H9 (cell line): ENCODE measurements around the gene FAM161A. TPM values are rescaled to one million over a fixed set of nuclear protein-coding genes. Genes with fewer than 3 reads are reported as not detected.

ENCODE experiments used
- DNase-seq: peaks from one replicate; pipeline ENCODE4 v3.0.0-alpha.2; 2017
- H2AFZ ChIP-seq: one replicate; pipeline ENCODE4 v1.6.1; 2013; ENCODE audit warnings: mild to moderate bottlenecking, low read length, control low read depth, moderate library complexity
- H2AK5ac ChIP-seq: 2 replicates; pipeline ENCODE4 v1.6.1; 2013; ENCODE audit warnings: low read length, control low read depth, mixed read lengths; ENCODE audit not compliant: insufficient read length
- H2BK120ac ChIP-seq: one replicate; pipeline ENCODE4 v1.6.1; 2013; ENCODE audit warnings: low read depth, mild to moderate bottlenecking, low read length, control low read depth, inconsistent platforms; ENCODE audit not compliant: poor library complexity, severe bottlenecking
- H2BK12ac ChIP-seq: 2 replicates; pipeline ENCODE4 v1.6.1; 2013; ENCODE audit warnings: low read length, control low read depth, mixed read lengths, low read depth; ENCODE audit not compliant: insufficient read length
- H2BK15ac ChIP-seq: 2 replicates; pipeline ENCODE4 v1.6.1; 2013; ENCODE audit warnings: low read depth, low read length, control low read depth
- H2BK20ac ChIP-seq: one replicate; pipeline ENCODE4 v1.6.1; 2013; ENCODE audit warnings: low read depth, mild to moderate bottlenecking, low read length, control low read depth, inconsistent platforms; ENCODE audit not compliant: poor library complexity, severe bottlenecking
- H2BK5ac ChIP-seq: 2 replicates; pipeline ENCODE4 v1.6.1; 2013; ENCODE audit warnings: low read length, control low read depth, mixed read lengths; ENCODE audit not compliant: insufficient read length
- H3K14ac ChIP-seq: 2 replicates; pipeline ENCODE4 v1.6.1; 2013; ENCODE audit warnings: low read length, control low read depth; ENCODE audit not compliant: insufficient read depth
- H3K18ac ChIP-seq: 2 replicates; pipeline ENCODE4 v1.6.1; 2013; ENCODE audit warnings: low read depth, mild to moderate bottlenecking, mixed read lengths, low read length, control low read depth; ENCODE audit not compliant: insufficient read length
- H3K23ac ChIP-seq: 2 replicates; pipeline ENCODE4 v1.6.1; 2013; ENCODE audit warnings: low read length, control low read depth, mixed read lengths, low read depth; ENCODE audit not compliant: insufficient read length
- H3K23me2 ChIP-seq: 2 replicates; pipeline ENCODE4 v1.6.1; 2013; ENCODE audit warnings: low read depth, mild to moderate bottlenecking, mixed read lengths, low read length, control low read depth; ENCODE audit not compliant: insufficient read length, poor library complexity, severe bottlenecking
- H3K27ac ChIP-seq: 2 replicates; pipeline ENCODE4 v1.5.1; 2013; ENCODE audit warnings: low read length, control low read depth, mixed read lengths, low read depth; ENCODE audit not compliant: insufficient read length
- H3K27me3 ChIP-seq: 2 replicates; pipeline ENCODE4 v1.6.1; 2013; ENCODE audit warnings: low read length, control low read depth, inconsistent platforms; ENCODE audit not compliant: insufficient read depth
- H3K4ac ChIP-seq: 2 replicates; pipeline ENCODE4 v1.6.1; 2013; ENCODE audit warnings: low read depth, mild to moderate bottlenecking, control low read depth, inconsistent platforms, low read length, moderate library complexity
- H3K4me1 ChIP-seq: 2 replicates; pipeline ENCODE4 v1.6.1; 2013; ENCODE audit warnings: low read length, control low read depth, inconsistent platforms; ENCODE audit not compliant: insufficient read depth
- H3K4me2 ChIP-seq: 2 replicates; pipeline ENCODE4 v1.6.1; 2013; ENCODE audit warnings: low read length, control low read depth, mixed read lengths; ENCODE audit not compliant: insufficient read length, insufficient read depth
- H3K56ac ChIP-seq: 2 replicates; pipeline ENCODE4 v1.6.1; 2013; ENCODE audit warnings: low read depth, mild to moderate bottlenecking, mixed read lengths, low read length, control low read depth; ENCODE audit not compliant: insufficient read length
- H3K79me1 ChIP-seq: 2 replicates; pipeline ENCODE4 v1.6.1; 2013; ENCODE audit warnings: low read depth, mild to moderate bottlenecking, moderate library complexity, low read length, control low read depth, inconsistent platforms; ENCODE audit not compliant: insufficient read depth, poor library complexity, severe bottlenecking
- H3K79me2 ChIP-seq: 2 replicates; pipeline ENCODE4 v1.6.1; 2013; ENCODE audit warnings: low read length, control low read depth, inconsistent platforms; ENCODE audit not compliant: insufficient read depth
- H3K9ac ChIP-seq: 2 replicates; pipeline ENCODE4 v1.6.1; 2013; ENCODE audit warnings: low read length, control low read depth, mixed read lengths; ENCODE audit not compliant: insufficient read length; ENCODE audit errors: extremely low read depth
- H3K9me3 ChIP-seq: one replicate; pipeline ENCODE4 v1.6.1; 2013; ENCODE audit warnings: low read depth, low read length, inconsistent platforms; ENCODE audit not compliant: control insufficient read depth
- H3T11ph ChIP-seq: one replicate; pipeline ENCODE4 v1.6.1; 2013; ENCODE audit warnings: mild to moderate bottlenecking, low read length, control low read depth, inconsistent platforms
- H4K20me1 ChIP-seq: one replicate; pipeline ENCODE4 v1.6.1; 2013; ENCODE audit not compliant: control insufficient read depth, insufficient read length, insufficient read depth
- H4K5ac ChIP-seq: 2 replicates; pipeline ENCODE4 v1.6.1; 2013; ENCODE audit warnings: low read depth, mild to moderate bottlenecking, mixed read lengths, low read length, control low read depth; ENCODE audit not compliant: insufficient read length
- H4K8ac ChIP-seq: replicated peaks from 2 replicates; pipeline ENCODE4 v1.6.1; 2013; ENCODE audit warnings: low read length, control low read depth, mixed read lengths, low read depth; ENCODE audit not compliant: insufficient read length
- H4K91ac ChIP-seq: 2 replicates; pipeline ENCODE4 v1.6.1; 2013; ENCODE audit warnings: low read depth, mild to moderate bottlenecking, moderate library complexity, mixed read lengths, low read length, control low read depth; ENCODE audit not compliant: insufficient read length
- H3K27ac Mint-ChIP-seq, 3 experiments: 2 replicates in 2 of 3; 3 replicates in 1 of 3; pipeline ENCODE4 v1.8.0; 2020 to 2021; ENCODE audit warnings: mixed read lengths in 3 of 3, mild to moderate bottlenecking in 1 of 3, moderate library complexity in 1 of 3
- H3K27me3 Mint-ChIP-seq: 2 replicates; pipeline ENCODE4 v1.8.0; 2021; ENCODE audit warnings: low read depth, mild to moderate bottlenecking, moderate library complexity, mixed read lengths
- H3K36me3 Mint-ChIP-seq, 3 experiments: 2 replicates in 2 of 3; 3 replicates in 1 of 3; pipeline ENCODE4 v1.8.0; 2020 to 2021; ENCODE audit warnings: low read depth in 3 of 3, mixed read lengths in 3 of 3; ENCODE audit not compliant: insufficient read depth in 1 of 3
- H3K4me1 Mint-ChIP-seq, 2 experiments: 2 replicates each; pipeline ENCODE4 v1.8.0; 2020; ENCODE audit warnings: mixed read lengths in 2 of 2
- H3K4me3 Mint-ChIP-seq, 2 experiments: 2 replicates in 1 of 2; 3 replicates in 1 of 2; pipeline ENCODE4 v1.8.0; 2020 to 2021; ENCODE audit warnings: mild to moderate bottlenecking in 2 of 2, mixed read lengths in 2 of 2, moderate library complexity in 1 of 2
- H3K9me3 Mint-ChIP-seq, 2 experiments: 2 replicates in 1 of 2; 3 replicates in 1 of 2; pipeline ENCODE4 v1.8.0; 2020; ENCODE audit warnings: mild to moderate bottlenecking in 2 of 2, mixed read lengths in 2 of 2, moderate library complexity in 1 of 2
- CTCF ChIP-seq: fragments of 200-600 bp; sonication (generic); conservative IDR thresholded peaks from 3 replicates; pipeline ENCODE4 v1.8.0; 2021; ENCODE audit warnings: antibody characterized with exemption, mild to moderate bottlenecking
- WGBS: extraction: QIAGEN DNeasy Blood & Tissue Kit; methylation state at CpG from one replicate; pipeline ENCODE4 v1.1.7; 2013; ENCODE audit warnings: missing lambda C conversion rate, low lambda C conversion rate, mixed read lengths; ENCODE audit not compliant: insufficient read length; ENCODE audit errors: extremely low coverage; 5-methylcytosine and 5-hydroxymethylcytosine counted together
- total RNA-seq: library from RNA; stranded (reverse); gene quantifications from 2 replicates; pipeline ENCODE4 v1.2.1, GENCODE V29; 2021

FAM161A gene
- total RNA-seq, 1 experiment from 2014 or later, result 15.8 TPM

DNA sequence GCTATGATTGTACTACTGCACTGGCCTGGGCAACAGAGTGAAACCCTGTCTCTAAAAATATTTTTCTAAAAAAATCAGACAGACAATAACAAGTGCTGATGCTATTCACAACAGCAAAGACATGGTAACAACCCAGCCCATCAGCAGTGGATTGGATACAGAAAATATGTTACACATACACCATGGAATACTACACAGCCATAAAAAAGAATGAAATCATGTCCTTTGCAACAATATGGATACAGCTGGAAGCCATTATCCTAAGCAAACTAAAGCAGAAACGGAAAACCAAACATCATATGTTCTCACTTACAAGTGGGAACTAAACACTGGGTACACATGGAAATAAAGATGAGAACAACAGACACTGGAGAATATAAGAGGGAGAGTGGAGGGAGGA is 19.9 kb downstream of the FAM161A start:
- no peaks in the 10 kb centered on the region for H3K79me1 ChIP-seq
- Mint-ChIP-seq H3K36me3 (peaks cover 6 to 40% (median 38%) of the 10 kb centered on the region in 3 experiments; a peak in 6 of 7 replicates), H3K27me3 (no peaks in the 10 kb centered on the region), H3K27ac (no peak overlapping the region), H3K9me3 (peaks cover 0 to 4% of the 10 kb centered on the region in 2 experiments; a peak in 1 of 5 replicates), H3K4me1 (peaks cover 2% of the 10 kb centered on the region in 2 experiments; a peak in 1 of 4 replicates), H3K4me3 (no peak overlapping the region)
- no peak overlapping the region for H2BK12ac ChIP-seq
- no peak overlapping the region for H3K18ac ChIP-seq
- WGBS, result no CpG with 5 or more reads among the region's 1 CpG
- H2BK5ac ChIP-seq, result no peak overlapping the region
- no peak overlapping the region for H2AK5ac ChIP-seq
- no peak overlapping the region for H3K56ac ChIP-seq
- H3K27ac ChIP-seq, result no peak overlapping the region
- H4K8ac ChIP-seq, result no peak overlapping the region
- no peaks in the 10 kb centered on the region for H3K23me2 ChIP-seq
- H3T11ph ChIP-seq, result no peak overlapping the region
- no peak overlapping the region for H2BK20ac ChIP-seq
- H2BK120ac ChIP-seq, result no peak overlapping the region
- no peak overlapping the region for H4K5ac ChIP-seq
- no peak overlapping the region for H3K4me2 ChIP-seq
- H3K4me1 ChIP-seq, result no peaks in the 10 kb centered on the region
- no peak overlapping the region for H3K23ac ChIP-seq
- H3K79me2 ChIP-seq, result no peaks in the 10 kb centered on the region
- H4K20me1 ChIP-seq, result no peaks in the 10 kb centered on the region
- no peak overlapping the region for H4K91ac ChIP-seq
- H3K9ac ChIP-seq, result no peak overlapping the region
- no peaks in the 10 kb centered on the region for H3K9me3 ChIP-seq
- H3K14ac ChIP-seq, result no peak overlapping the region
- no peak overlapping the region for H3K4ac ChIP-seq
- H2BK15ac ChIP-seq, result no peak overlapping the region
- DNase-seq, result no peak
- TF ChIP-seq CTCF, result no peak
- no peak overlapping the region for H2AFZ ChIP-seq
- no peaks in the 10 kb centered on the region for H3K27me3 ChIP-seq
